Body of pancreas (tissue), 4 donors: ENCODE measurements around the gene TSKS. TPM values are rescaled to one million over a fixed set of nuclear protein-coding genes. Genes with fewer than 3 reads are reported as not detected.
A peak's percentile ranks its signal among the peaks of the same experiment; 100 is the strongest.

Experiments used
- ATAC-seq: fragments of 150-250 bp; one replicate; pipeline ENCODE4 v1.9.1; 2016
- DNase-seq, 4 donors: peaks; one replicate each; pipeline ENCODE4 v3.0.0-alpha.2; 2019
- H3K27ac ChIP-seq, 4 donors: fragments of 200-600 bp; sonication (generic); 1 replicate in 3 of 4; 2 replicates in 1 of 4; pipeline versions ENCODE4 v1.5.1 to v1.6.1; 2016 to 2019; ENCODE audit warnings: mild to moderate bottlenecking in 1 of 4, mixed read lengths in 1 of 4, moderate library complexity in 1 of 4
- H3K27me3 ChIP-seq, 2 donors: fragments of 200-600 bp; sonication (generic); one replicate each; pipeline ENCODE4 v1.6.0; 2016; ENCODE audit warnings: mild to moderate bottlenecking in 1 of 2
- H3K36me3 ChIP-seq, 2 donors: fragments of 200-600 bp; sonication (generic); replicated peaks in 1 of 2; 2 replicates each; pipeline ENCODE4 v1.5.1; 2016; ENCODE audit warnings: low read depth in 2 of 2; ENCODE audit not compliant: insufficient read depth in 1 of 2
- H3K4me1 ChIP-seq: fragments of 200-600 bp; sonication (generic); one replicate; pipeline ENCODE4 v1.6.0; 2016
- H3K4me3 ChIP-seq, 2 donors: fragments of 200-600 bp; sonication (generic); 1 replicate in 1 of 2; 2 replicates in 1 of 2; pipeline ENCODE4 v1.5.1; 2016 to 2019
- H3K9me3 ChIP-seq, 3 donors: fragments of 200-600 bp; sonication (generic); 1 replicate in 2 of 3; 2 replicates in 1 of 3; pipeline ENCODE4 v1.5.1; 2016
- CTCF ChIP-seq, 7 experiments: fragments of 450-650 bp in 4 of 7; fragments of 200-600 bp in 3 of 7; sonication (generic) in 3 of 7; IDR thresholded peaks; one replicate each; pipeline ENCODE4 v1.5.1; 2016 to 2019; ENCODE audit warnings: antibody characterized with exemption in 7 of 7
- POLR2A ChIP-seq, 3 donors: fragments of 450-650 bp; IDR thresholded peaks; one replicate each; pipeline ENCODE4 v1.6.1; 2016; ENCODE audit warnings: antibody characterized with exemption in 3 of 3, mild to moderate bottlenecking in 2 of 3
- WGBS, 2 donors: methylation state at CpG; one replicate each; pipeline ENCODE4 v1.1.5; 2017; 5-methylcytosine and 5-hydroxymethylcytosine counted together
- intact Hi-C: fragments of 100-400 bp; cut with DNase I; formaldehyde crosslinking; loops from one replicate; pipeline ENCODE4 v1.15.1; 2023
- total RNA-seq, 2 donors: library from RNA; depleted of rRNA; stranded (reverse); fragments of >200 nt; gene quantifications; one replicate each; pipeline ENCODE4 v1.1.0, GENCODE V29; 2016

TSKS gene
- total RNA-seq, 2 donors from 2014 or later = 0.52 TPM; not detected in 1

- Histone ChIP-seq H3K9me3 (no peaks in the 10 kb centered on the region), H3K4me3 (no peak overlapping the region), H3K27me3 (no peaks in the 10 kb centered on the region), H3K27ac (no peak overlapping the region), H3K36me3 (no peaks in the 10 kb centered on the region), H3K4me1 (no peaks in the 10 kb centered on the region)
- DNase-seq = no peak
- intact Hi-C loops = no loop called here
- WGBS, 2 donors = 78 to 80% methylated on average over 6 of the region's 6 CpGs
- ATAC-seq = no peak
- TF ChIP-seq CTCF (IDR thresholded peaks at IDR 0.05) (no peak), POLR2A (IDR thresholded peaks at IDR 0.05) (no peak)
These were observed 44.1 kb downstream of the TSKS start for GRCh38 chr19:49718991-49719390.

- no peak overlapping the region for H3K27ac ChIP-seq
- TF ChIP-seq CTCF (IDR thresholded peaks at IDR 0.05) (no peak), POLR2A (IDR thresholded peaks at IDR 0.05) (no peak)
- H3K27me3 ChIP-seq = no peaks in the 10 kb centered on the region
- intact Hi-C loops = no loop called here
- DNase-seq (no peak), ATAC-seq (no peak)
- H3K36me3 ChIP-seq = no peaks in the 10 kb centered on the region
- 92 to 94% methylated on average over 5 to 8 of the region's 8 CpGs for WGBS, 2 donors
- no peaks in the 10 kb centered on the region for H3K4me1 ChIP-seq
- no peak overlapping the region for H3K4me3 ChIP-seq
- no peaks in the 10 kb centered on the region for H3K9me3 ChIP-seq
These were observed 44.6 kb downstream of the TSKS start for GRCh38 chr19:49718511-49718910.

- H3K36me3 ChIP-seq = no peaks in the 10 kb centered on the region
- H3K9me3 ChIP-seq = no peaks in the 10 kb centered on the region
- DNase-seq (no peak), ATAC-seq (no peak)
- H3K27ac ChIP-seq = no peak overlapping the region
- intact Hi-C loops = no loop called here
- no peak overlapping the region for H3K4me3 ChIP-seq
- H3K27me3 ChIP-seq = no peaks in the 10 kb centered on the region
- 72 to 74% methylated on average over 3 of the region's 3 CpGs for WGBS, 2 donors
- TF ChIP-seq CTCF (IDR thresholded peaks at IDR 0.05) (no peak), POLR2A (IDR thresholded peaks at IDR 0.05) (no peak)
- no peaks in the 10 kb centered on the region for H3K4me1 ChIP-seq
These were observed 47.0 kb downstream of the TSKS start for GRCh38 chr19:49716154-49716553.

GRCh38 chr19:49713236-49713845, 49.8 kb downstream of the TSKS start:
- no peak overlapping the region for H3K27ac ChIP-seq
- ATAC-seq (no peak), DNase-seq (no peak)
- H3K4me3 ChIP-seq = no peak overlapping the region
- H3K4me1 ChIP-seq = no peaks in the 10 kb centered on the region
- no peaks in the 10 kb centered on the region for H3K9me3 ChIP-seq
- TF ChIP-seq CTCF (IDR thresholded peaks at IDR 0.05) = no peak
- no peak for TF ChIP-seq POLR2A (IDR thresholded peaks at IDR 0.05)
- H3K27me3 ChIP-seq = no peaks in the 10 kb centered on the region
- no peaks in the 10 kb centered on the region for H3K36me3 ChIP-seq
- intact Hi-C loops = no loop called here
- 51 to 100% methylated on average over 1 to 8 of the region's 8 CpGs for WGBS, 2 donors

- no peak overlapping the region for H3K4me3 ChIP-seq
- 53 to 61% methylated on average over 20 of the region's 20 CpGs for WGBS, 2 donors
- no peak overlapping the region for H3K27ac ChIP-seq
- H3K27me3 ChIP-seq = no peaks in the 10 kb centered on the region
- no peaks in the 10 kb centered on the region for H3K9me3 ChIP-seq
- ATAC-seq (peak; percentile 33), DNase-seq (peak; percentile 32 to 48 (median 34))
- no peaks in the 10 kb centered on the region for H3K36me3 ChIP-seq
- no peaks in the 10 kb centered on the region for H3K4me1 ChIP-seq
- no peak for TF ChIP-seq POLR2A (IDR thresholded peaks at IDR 0.05)
- no peak for TF ChIP-seq CTCF (IDR thresholded peaks at IDR 0.05)
- intact Hi-C loops = no loop called here
These were observed 50.7 kb downstream of the TSKS start for GRCh38 chr19:49712397-49712859.
